HepG2 (cell line): Measurements from ENCODE around the gene CUL4A. TPM values are rescaled to one million over a fixed set of nuclear protein-coding genes. Genes with fewer than 3 reads are reported as not detected.

Experiments
- ONECUT2 ChIP-seq: sonication (generic); formaldehyde crosslinking; IDR thresholded peaks from 2 replicates; pipeline ENCODE4 v1.4.0; 2020; ENCODE audit warnings: missing genetic modification reagents
- RFX5 ChIP-seq: IDR thresholded peaks from 2 replicates; pipeline ENCODE4 v1.6.1; 2011; ENCODE audit warnings: low read depth, low read length, improper control_type of control experiment
- SNAPC4 ChIP-seq: sonication (generic); formaldehyde crosslinking; IDR thresholded peaks from 2 replicates; pipeline ENCODE4 v1.4.0; 2020; ENCODE audit warnings: mild to moderate bottlenecking, missing genetic modification reagents
- ZBTB21 ChIP-seq: sonication (generic); formaldehyde crosslinking; IDR thresholded peaks from 2 replicates; pipeline ENCODE4 v1.4.0; 2020; ENCODE audit warnings: missing genetic modification reagents
- ZBTB46 ChIP-seq: sonication (generic); formaldehyde crosslinking; IDR thresholded peaks from 2 replicates; pipeline ENCODE4 v1.4.0; 2020; ENCODE audit warnings: mild to moderate bottlenecking, missing genetic modification reagents, borderline replicate concordance
- ZNF256 ChIP-seq: sonication (generic); formaldehyde crosslinking; conservative IDR thresholded peaks from 2 replicates; pipeline ENCODE4 v1.4.0; 2020; ENCODE audit warnings: missing genetic modification reagents
- ZNF562 ChIP-seq: sonication (generic); formaldehyde crosslinking; IDR thresholded peaks from 2 replicates; pipeline ENCODE4 v1.8.0; 2022; ENCODE audit warnings: missing genetic modification reagents, borderline replicate concordance
- ZNF691 ChIP-seq: sonication (generic); formaldehyde crosslinking; IDR thresholded peaks from 2 replicates; pipeline ENCODE4 v1.4.0; 2020; ENCODE audit warnings: missing genetic modification reagents, low read depth, mild to moderate bottlenecking, borderline replicate concordance
- ZNF792 ChIP-seq: IDR thresholded peaks from 2 replicates; pipeline ENCODE4 v1.6.1; 2016
- ZUFSP ChIP-seq: sonication (generic); formaldehyde crosslinking; IDR thresholded peaks from 2 replicates; pipeline ENCODE4 v1.9.0; 2021; ENCODE audit warnings: missing genetic modification reagents, mild to moderate bottlenecking, borderline replicate concordance
- polyA plus RNA-seq, 8 experiments: library from polyadenylated mRNA; depleted of rRNA in 3 of 8; stranded (reverse) in 7 of 8; unstranded in 1 of 8; fragments of >200 nt; fragmentation: Illumina TruSeq in 4 of 8; extraction: Trizol in 4 of 8; gene quantifications; 2 replicates each; pipeline versions ENCODE4 v1.2.1 to v1.2.3, GENCODE V29; 2011 to 2016; ENCODE audit warnings: low read depth in 4 of 8, missing spikeins in 1 of 8, mixed read lengths in 1 of 8; ENCODE audit not compliant: insufficient read depth in 1 of 8
- total RNA-seq, 5 experiments: library from RNA; depleted of rRNA; stranded (reverse); fragments of >200 nt; fragmentation: Illumina TruSeq; extraction: Trizol; gene quantifications; 2 replicates each; pipeline ENCODE4 v1.2.3, GENCODE V29; 2016; ENCODE audit warnings: low read depth in 1 of 5

Gene CUL4A
- total and polyA plus RNA-seq, 2 of the 13 experiments (the other 11 are each of a cell fraction or from before 2014, with no cell fraction given) = 51.2 to 75.3 TPM

GRCh38 chr13:113305208-113305607, 95.8 kb downstream of the CUL4A start (continued):
- no peak for TF ChIP-seq SNAPC4 (CRISPR knock-in tag)
- no peak for TF ChIP-seq ZNF256 (CRISPR knock-in tag)
- no peak for TF ChIP-seq ZBTB46
- no peak for TF ChIP-seq ZNF792
- no peak for TF ChIP-seq ZUFSP (CRISPR knock-in tag)
- no peak for TF ChIP-seq ZBTB21
- TF ChIP-seq RFX5 = no peak
- no peak for TF ChIP-seq ONECUT2 (CRISPR knock-in tag)
- no peak for TF ChIP-seq ZNF562 (CRISPR knock-in tag)
- TF ChIP-seq ZNF691 = no peak
